HepG2 (cell line): Measurements from ENCODE around the gene FNDC4. TPM values are rescaled to one million over a fixed set of nuclear protein-coding genes. Genes with fewer than 3 reads are reported as not detected.

Source experiments
- CAMTA2 ChIP-seq: sonication (generic); formaldehyde crosslinking; IDR thresholded peaks from 2 replicates; pipeline ENCODE4 v1.4.0; 2020; ENCODE audit warnings: mild to moderate bottlenecking, missing genetic modification reagents, borderline replicate concordance
- CENPX ChIP-seq: sonication (generic); formaldehyde crosslinking; IDR thresholded peaks from 2 replicates; pipeline ENCODE4 v1.9.0; 2021; ENCODE audit warnings: mild to moderate bottlenecking, missing genetic modification reagents, moderate library complexity
- HNRNPL ChIP-seq: fragments of 200-400 bp; formaldehyde crosslinking; IDR thresholded peaks from 2 replicates; pipeline ENCODE4 v1.6.1; 2017; ENCODE audit warnings: mild to moderate bottlenecking, low read depth, low read length
- MBD4 ChIP-seq: IDR thresholded peaks from 2 replicates; pipeline ENCODE4 v1.6.1; 2012; ENCODE audit warnings: low read length, inconsistent platforms, borderline replicate concordance
- MTA1 ChIP-seq: sonication (generic); formaldehyde crosslinking; IDR thresholded peaks from 2 replicates; pipeline ENCODE4 v1.4.0; 2020; ENCODE audit warnings: missing genetic modification reagents, mild to moderate bottlenecking, borderline replicate concordance
- MTF1 ChIP-seq: sonication (generic); formaldehyde crosslinking; IDR thresholded peaks from 2 replicates; pipeline ENCODE4 v1.5.0; 2020; ENCODE audit warnings: missing genetic modification reagents
- RFXANK ChIP-seq: IDR thresholded peaks from 2 replicates; pipeline ENCODE4 v1.6.1; 2016
- RXRB ChIP-seq: IDR thresholded peaks from 2 replicates; pipeline ENCODE4 v1.6.1; 2016; ENCODE audit warnings: borderline replicate concordance, missing genetic modification reagents, missing compliant biosample characterization
- SNAPC5 ChIP-seq: sonication (generic); formaldehyde crosslinking; IDR thresholded peaks from 2 replicates; pipeline ENCODE4 v1.8.1; 2023; ENCODE audit warnings: mild to moderate bottlenecking, missing genetic modification reagents, borderline replicate concordance
- TCF7L2 ChIP-seq: IDR thresholded peaks from 2 replicates; pipeline ENCODE4 v1.6.1; 2011; ENCODE audit warnings: mild to moderate bottlenecking, low read depth, low read length, moderate library complexity
- TOPORS ChIP-seq: sonication (generic); formaldehyde crosslinking; IDR thresholded peaks from 2 replicates; pipeline ENCODE4 v1.8.0; 2023; ENCODE audit warnings: mild to moderate bottlenecking, missing genetic modification reagents
- ZBTB25 ChIP-seq: IDR thresholded peaks from 2 replicates; pipeline ENCODE4 v1.6.1; 2018; ENCODE audit warnings: missing genetic modification reagents
- ZFP90 ChIP-seq: sonication (generic); formaldehyde crosslinking; IDR thresholded peaks from 2 replicates; pipeline ENCODE4 v1.8.0; 2022; ENCODE audit warnings: missing genetic modification reagents, mild to moderate bottlenecking, inconsistent platforms, borderline replicate concordance
- ZNF274 ChIP-seq: sonication (generic); formaldehyde crosslinking; IDR thresholded peaks from 2 replicates; pipeline ENCODE4 v1.5.1; 2020; ENCODE audit warnings: mild to moderate bottlenecking, missing genetic modification reagents
- ZNF431 ChIP-seq: sonication (generic); formaldehyde crosslinking; IDR thresholded peaks from 2 replicates; pipeline ENCODE4 v1.9.0; 2022; ENCODE audit warnings: missing genetic modification reagents, low read depth, mild to moderate bottlenecking, borderline replicate concordance
- ZNF484 ChIP-seq: sonication (generic); formaldehyde crosslinking; IDR thresholded peaks from 2 replicates; pipeline ENCODE4 v1.5.1; 2020; ENCODE audit warnings: mild to moderate bottlenecking, low read depth, missing genetic modification reagents, borderline replicate concordance
- ZNF841 ChIP-seq: sonication (generic); formaldehyde crosslinking; IDR thresholded peaks from 2 replicates; pipeline ENCODE4 v1.8.1; 2023; ENCODE audit warnings: missing genetic modification reagents, borderline replicate concordance
- polyA plus RNA-seq, 8 experiments: library from polyadenylated mRNA; depleted of rRNA in 3 of 8; stranded (reverse) in 7 of 8; unstranded in 1 of 8; fragments of >200 nt; fragmentation: Illumina TruSeq in 4 of 8; extraction: Trizol in 4 of 8; gene quantifications; 2 replicates each; pipeline versions ENCODE4 v1.2.1 to v1.2.3, GENCODE V29; 2011 to 2016; ENCODE audit warnings: low read depth in 4 of 8, missing spikeins in 1 of 8, mixed read lengths in 1 of 8; ENCODE audit not compliant: insufficient read depth in 1 of 8
- total RNA-seq, 5 experiments: library from RNA; depleted of rRNA; stranded (reverse); fragments of >200 nt; fragmentation: Illumina TruSeq; extraction: Trizol; gene quantifications; 2 replicates each; pipeline ENCODE4 v1.2.3, GENCODE V29; 2016; ENCODE audit warnings: low read depth in 1 of 5
- TF ChIP-seq, protein P1 (sequence below), 2 experiments: sonication (generic) in 1 of 2; formaldehyde crosslinking in 1 of 2; IDR thresholded peaks; 2 replicates each; pipeline versions ENCODE4 v1.4.0 to v1.6.1; 2016 to 2020; ENCODE audit warnings: borderline replicate concordance in 1 of 2, low read depth in 1 of 2, mild to moderate bottlenecking in 1 of 2, missing genetic modification reagents in 1 of 2
- TF ChIP-seq, protein P2 (sequence below): sonication (generic); formaldehyde crosslinking; IDR thresholded peaks from 2 replicates; pipeline ENCODE4 v1.5.1; 2020; ENCODE audit warnings: missing genetic modification reagents, mild to moderate bottlenecking, borderline replicate concordance
- TF ChIP-seq, protein P3 (sequence below): sonication (generic); formaldehyde crosslinking; IDR thresholded peaks from 2 replicates; pipeline ENCODE4 v1.8.0; 2022; ENCODE audit warnings: missing genetic modification reagents, mild to moderate bottlenecking, borderline replicate concordance
- TF ChIP-seq, protein P4 (sequence below): sonication (generic); formaldehyde crosslinking; IDR thresholded peaks from 2 replicates; pipeline ENCODE4 v1.8.0; 2022; ENCODE audit warnings: mild to moderate bottlenecking, missing genetic modification reagents, moderate library complexity

Gene FNDC4
- total and polyA plus RNA-seq, 2 of the 13 experiments (the other 11 are each of a cell fraction or from before 2014, with no cell fraction given): 9.0 to 17.4 TPM

DNA sequence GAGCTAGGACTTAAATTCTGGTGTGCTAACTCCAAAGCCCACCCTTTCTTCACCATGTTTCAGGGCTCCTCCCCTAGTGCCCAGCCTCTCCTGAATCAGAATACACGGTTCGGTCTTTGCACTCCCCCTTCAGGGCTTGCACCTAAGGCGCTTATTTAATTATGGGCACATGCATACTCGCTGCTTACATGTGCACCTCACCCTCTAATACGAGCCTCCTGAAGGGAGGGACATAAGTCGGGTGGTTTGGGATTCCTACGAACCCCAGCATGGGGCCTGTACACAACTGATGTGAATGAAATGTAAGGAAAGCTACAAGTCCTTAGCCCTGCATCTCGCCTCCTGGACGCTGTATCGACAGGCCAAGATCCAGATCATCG lies 5.9 kb downstream of the FNDC4 start (continued):
- TF ChIP-seq ZFP90 (no peak), RFXANK (CRISPR knock-in tag) (no peak), TCF7L2 (no peak), MTA1 (no peak), ZNF484 (CRISPR knock-in tag) (no peak), ZBTB25 (CRISPR knock-in tag) (no peak), CENPX (CRISPR knock-in tag) (no peak), HNRNPL (no peak), MBD4 (no peak), ZNF431 (CRISPR knock-in tag) (peak; percentile 69; the same call in 1 of the 2 replicates), SNAPC5 (CRISPR knock-in tag) (no peak), ZNF841 (no peak), RXRB (no peak), CAMTA2 (peak; percentile 65; the same call in 1 of the 2 replicates), MTF1 (CRISPR knock-in tag) (no peak), ZNF274 (CRISPR knock-in tag) (no peak), TOPORS (no peak)
- TF ChIP-seq, protein P1, sequence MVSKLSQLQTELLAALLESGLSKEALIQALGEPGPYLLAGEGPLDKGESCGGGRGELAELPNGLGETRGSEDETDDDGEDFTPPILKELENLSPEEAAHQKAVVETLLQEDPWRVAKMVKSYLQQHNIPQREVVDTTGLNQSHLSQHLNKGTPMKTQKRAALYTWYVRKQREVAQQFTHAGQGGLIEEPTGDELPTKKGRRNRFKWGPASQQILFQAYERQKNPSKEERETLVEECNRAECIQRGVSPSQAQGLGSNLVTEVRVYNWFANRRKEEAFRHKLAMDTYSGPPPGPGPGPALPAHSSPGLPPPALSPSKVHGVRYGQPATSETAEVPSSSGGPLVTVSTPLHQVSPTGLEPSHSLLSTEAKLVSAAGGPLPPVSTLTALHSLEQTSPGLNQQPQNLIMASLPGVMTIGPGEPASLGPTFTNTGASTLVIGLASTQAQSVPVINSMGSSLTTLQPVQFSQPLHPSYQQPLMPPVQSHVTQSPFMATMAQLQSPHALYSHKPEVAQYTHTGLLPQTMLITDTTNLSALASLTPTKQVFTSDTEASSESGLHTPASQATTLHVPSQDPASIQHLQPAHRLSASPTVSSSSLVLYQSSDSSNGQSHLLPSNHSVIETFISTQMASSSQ (IDR thresholded peaks at IDR 0.05; ENCODE audit: low read depth): no peak
- TF ChIP-seq, protein P1 (CRISPR knock-in tag; IDR thresholded peaks at IDR 0.05; ENCODE audit: borderline replicate concordance): no peak
- TF ChIP-seq, protein P2, sequence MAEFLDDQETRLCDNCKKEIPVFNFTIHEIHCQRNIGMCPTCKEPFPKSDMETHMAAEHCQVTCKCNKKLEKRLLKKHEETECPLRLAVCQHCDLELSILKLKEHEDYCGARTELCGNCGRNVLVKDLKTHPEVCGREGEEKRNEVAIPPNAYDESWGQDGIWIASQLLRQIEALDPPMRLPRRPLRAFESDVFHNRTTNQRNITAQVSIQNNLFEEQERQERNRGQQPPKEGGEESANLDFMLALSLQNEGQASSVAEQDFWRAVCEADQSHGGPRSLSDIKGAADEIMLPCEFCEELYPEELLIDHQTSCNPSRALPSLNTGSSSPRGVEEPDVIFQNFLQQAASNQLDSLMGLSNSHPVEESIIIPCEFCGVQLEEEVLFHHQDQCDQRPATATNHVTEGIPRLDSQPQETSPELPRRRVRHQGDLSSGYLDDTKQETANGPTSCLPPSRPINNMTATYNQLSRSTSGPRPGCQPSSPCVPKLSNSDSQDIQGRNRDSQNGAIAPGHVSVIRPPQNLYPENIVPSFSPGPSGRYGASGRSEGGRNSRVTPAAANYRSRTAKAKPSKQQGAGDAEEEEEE (CRISPR knock-in tag): no peak
- TF ChIP-seq, protein P3, sequence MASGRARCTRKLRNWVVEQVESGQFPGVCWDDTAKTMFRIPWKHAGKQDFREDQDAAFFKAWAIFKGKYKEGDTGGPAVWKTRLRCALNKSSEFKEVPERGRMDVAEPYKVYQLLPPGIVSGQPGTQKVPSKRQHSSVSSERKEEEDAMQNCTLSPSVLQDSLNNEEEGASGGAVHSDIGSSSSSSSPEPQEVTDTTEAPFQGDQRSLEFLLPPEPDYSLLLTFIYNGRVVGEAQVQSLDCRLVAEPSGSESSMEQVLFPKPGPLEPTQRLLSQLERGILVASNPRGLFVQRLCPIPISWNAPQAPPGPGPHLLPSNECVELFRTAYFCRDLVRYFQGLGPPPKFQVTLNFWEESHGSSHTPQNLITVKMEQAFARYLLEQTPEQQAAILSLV: no peak
- TF ChIP-seq, protein P4, sequence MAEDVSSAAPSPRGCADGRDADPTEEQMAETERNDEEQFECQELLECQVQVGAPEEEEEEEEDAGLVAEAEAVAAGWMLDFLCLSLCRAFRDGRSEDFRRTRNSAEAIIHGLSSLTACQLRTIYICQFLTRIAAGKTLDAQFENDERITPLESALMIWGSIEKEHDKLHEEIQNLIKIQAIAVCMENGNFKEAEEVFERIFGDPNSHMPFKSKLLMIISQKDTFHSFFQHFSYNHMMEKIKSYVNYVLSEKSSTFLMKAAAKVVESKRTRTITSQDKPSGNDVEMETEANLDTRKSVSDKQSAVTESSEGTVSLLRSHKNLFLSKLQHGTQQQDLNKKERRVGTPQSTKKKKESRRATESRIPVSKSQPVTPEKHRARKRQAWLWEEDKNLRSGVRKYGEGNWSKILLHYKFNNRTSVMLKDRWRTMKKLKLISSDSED (CRISPR knock-in tag): no peak
